ENCODE data around the gene TBC1D5.
"Not testable (repeated sequence)": the region's sequence is repeated elsewhere in the genome, so short reads cannot be mapped to it uniquely, and the experiment has no call there.

The TBC1D5 gene

GRCh38 chr3:17747890-17748247, 5.4 kb upstream of the TBC1D5 start:
- no peak for DNase-seq (ENCODE audit: low spot score)

- DNase-seq (ENCODE audit: low spot score) = no peak
These were observed 4.9 kb upstream of the TBC1D5 start for GRCh38 chr3:17747174-17747889.

DNA sequence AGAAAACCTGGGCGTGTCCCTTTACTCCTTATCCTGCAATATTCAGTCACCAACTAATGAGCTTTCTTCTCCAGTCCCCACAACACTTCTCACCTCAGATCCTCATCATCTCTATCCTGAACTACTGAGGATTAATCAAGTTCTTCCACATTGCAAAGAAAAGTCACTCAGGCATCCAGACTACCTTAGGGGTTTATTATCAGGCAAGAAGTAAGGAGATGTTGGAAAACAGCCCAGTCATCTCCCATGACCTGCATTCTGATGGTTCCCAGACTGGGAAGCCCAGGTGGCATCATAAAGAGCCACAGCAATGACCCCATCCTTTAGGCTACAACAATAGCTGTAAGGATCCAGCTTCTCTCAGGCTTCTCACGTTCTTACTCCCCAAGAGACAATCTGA, 3.5 kb upstream of the TBC1D5 start:
- DNase-seq (ENCODE audit: low spot score) = no peak

DNA sequence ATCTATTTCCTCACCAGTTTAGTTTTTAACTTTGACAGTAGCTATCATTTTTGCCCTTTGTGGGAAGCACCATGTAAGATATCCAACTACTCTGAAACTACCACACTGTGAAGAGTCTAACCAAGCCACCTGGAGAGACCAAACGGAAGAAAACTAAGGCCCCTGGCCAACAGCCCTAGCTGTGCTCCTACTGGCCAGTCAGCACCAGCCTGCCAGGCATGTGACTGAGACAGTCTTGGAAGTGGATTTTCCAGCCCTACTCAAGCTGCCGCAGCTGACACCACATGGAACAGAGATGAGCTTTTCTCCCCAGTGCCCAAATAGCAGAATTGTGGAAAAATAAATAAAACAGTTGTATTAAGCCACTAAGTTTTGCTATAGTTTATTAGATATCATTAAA, 2.9 kb upstream of the TBC1D5 start:
- DNase-seq (ENCODE audit: low spot score) = no peak

DNA sequence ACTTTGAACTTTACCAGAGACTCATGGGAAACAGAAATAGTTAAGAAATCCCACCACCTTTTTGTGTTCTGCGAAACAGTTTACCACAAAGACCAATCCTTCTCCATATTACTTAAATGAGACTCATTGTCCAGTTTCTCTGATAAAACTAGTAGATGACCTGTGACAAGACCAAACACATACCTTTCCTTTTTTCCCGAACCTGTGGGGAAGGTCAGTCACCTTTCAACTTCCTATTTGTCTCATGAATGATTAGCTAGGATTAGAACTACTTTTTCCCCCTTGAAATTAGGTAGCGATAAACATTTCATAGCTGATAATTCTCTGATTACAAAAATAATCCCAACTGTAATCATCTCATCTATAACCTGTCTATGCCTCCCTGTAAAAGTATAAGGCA, 2.3 kb upstream of the TBC1D5 start:
- DNase-seq (ENCODE audit: low spot score) = no peak

GRCh38 chr3:17743658-17743995, 1.2 kb upstream of the TBC1D5 start:
- no peak for DNase-seq (ENCODE audit: low spot score)

- no peak for DNase-seq (ENCODE audit: low spot score)
These were observed 638 bp upstream of the TBC1D5 start for GRCh38 chr3:17742880-17743657.

- peak; percentile 78 for DNase-seq (ENCODE audit: low spot score)
These were observed 770 bp downstream of the TBC1D5 start for GRCh38 chr3:17741621-17742101.

- peak; percentile 66 for DNase-seq (ENCODE audit: low spot score)
These were observed 1.7 kb downstream of the TBC1D5 start for GRCh38 chr3:17740721-17741141.

DNA sequence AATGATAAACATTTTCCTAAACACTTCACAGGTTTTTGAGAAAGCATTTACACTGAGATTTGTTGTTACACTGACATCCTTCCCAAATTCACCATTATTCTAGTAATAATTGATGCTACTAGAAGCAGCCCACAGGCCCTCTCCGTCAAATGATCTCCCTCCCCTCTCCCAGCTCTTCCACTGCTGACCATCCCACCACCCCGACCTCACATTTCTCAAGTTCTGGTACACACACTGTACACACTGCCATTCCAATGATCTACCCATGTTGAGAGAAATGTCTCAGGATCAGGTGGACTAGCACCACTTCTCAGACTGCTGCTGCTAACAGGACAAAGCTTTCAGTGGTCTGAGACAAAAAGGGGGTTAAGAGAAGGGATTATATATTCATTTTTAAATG, 3.5 kb downstream of the TBC1D5 start:
- DNase-seq (ENCODE audit: low spot score) = no peak

DNA sequence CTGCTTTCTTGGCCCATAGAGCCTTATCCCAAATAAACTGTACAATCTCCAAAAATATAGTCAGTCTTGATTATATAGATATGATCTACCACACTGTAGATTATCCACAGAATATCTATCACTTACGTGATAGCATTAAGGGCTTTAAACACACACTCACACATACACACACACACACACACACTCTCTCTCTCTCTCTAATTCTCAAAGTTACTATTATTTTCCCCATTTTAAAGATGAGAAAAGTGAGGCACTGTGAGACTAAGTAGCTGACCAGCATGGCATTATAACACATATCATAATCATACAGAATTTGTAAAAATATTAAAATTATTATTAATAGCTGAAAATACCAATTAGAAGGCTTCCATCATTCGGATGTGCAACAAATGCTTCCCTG, 4.2 kb downstream of the TBC1D5 start:
- DNase-seq (ENCODE audit: low spot score) = no peak

DNA sequence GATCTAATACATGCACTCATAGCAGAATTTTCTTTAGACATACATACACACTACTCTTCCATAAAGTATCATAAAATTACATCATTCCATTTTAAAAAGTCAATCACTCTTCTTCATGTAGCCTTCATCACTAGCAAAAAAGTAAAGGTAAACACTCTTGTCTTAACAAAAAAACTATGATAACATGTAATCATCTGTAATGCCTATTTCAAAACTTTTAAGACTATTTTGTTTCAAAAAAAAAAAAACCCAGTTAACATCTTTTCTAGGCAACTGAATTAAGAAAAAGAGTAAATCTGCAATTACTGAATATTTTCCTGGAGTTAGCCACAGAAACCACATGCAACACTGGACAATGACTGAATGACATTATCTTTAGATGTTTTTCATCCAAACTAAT, 4.8 kb downstream of the TBC1D5 start:
- DNase-seq (ENCODE audit: low spot score) = no peak

DNA sequence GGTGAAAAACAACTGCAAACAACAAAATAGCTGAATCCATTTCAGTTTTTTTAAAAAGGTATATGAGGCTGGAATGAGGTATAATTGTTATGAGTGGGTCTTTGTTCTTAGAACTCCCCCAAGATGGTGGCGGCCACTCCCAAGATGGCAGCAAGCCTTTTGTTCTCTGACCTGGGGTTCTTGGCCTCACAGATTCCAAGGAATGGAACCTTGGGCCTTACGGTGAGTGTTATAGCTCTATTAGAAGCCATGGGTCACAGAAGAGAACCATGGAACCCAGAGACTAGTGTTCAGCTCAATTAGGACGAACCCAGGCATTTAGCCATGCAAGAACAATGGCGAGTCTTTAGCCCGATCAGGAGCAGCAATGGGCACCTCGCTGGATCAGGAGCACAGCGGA, 7.1 kb downstream of the TBC1D5 start:
- DNase-seq (ENCODE audit: low spot score) = not testable (repeated sequence)

- no peak for DNase-seq (ENCODE audit: low spot score)
These were observed 8.7 kb downstream of the TBC1D5 start for GRCh38 chr3:17733768-17734167.

DNA sequence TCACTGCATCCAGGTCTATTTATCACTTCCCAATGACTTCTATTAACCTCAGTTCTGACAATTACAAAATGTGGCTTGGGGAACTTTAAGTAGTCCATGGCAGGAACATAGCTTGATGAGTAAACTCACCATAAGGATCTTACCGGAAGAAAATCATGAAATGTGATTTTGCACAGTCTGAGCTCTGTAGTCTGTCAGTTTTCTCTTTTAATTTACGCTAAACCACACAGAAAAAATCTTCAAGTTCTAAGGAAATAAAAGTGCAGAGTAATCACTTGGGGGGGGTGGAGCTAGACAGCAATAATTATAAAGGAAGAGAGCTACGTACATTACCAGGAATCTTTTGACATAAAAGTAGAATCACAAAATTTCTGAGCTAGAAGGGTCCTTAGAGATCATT, 9.2 kb downstream of the TBC1D5 start:
- no peak for DNase-seq (ENCODE audit: low spot score)

DNA sequence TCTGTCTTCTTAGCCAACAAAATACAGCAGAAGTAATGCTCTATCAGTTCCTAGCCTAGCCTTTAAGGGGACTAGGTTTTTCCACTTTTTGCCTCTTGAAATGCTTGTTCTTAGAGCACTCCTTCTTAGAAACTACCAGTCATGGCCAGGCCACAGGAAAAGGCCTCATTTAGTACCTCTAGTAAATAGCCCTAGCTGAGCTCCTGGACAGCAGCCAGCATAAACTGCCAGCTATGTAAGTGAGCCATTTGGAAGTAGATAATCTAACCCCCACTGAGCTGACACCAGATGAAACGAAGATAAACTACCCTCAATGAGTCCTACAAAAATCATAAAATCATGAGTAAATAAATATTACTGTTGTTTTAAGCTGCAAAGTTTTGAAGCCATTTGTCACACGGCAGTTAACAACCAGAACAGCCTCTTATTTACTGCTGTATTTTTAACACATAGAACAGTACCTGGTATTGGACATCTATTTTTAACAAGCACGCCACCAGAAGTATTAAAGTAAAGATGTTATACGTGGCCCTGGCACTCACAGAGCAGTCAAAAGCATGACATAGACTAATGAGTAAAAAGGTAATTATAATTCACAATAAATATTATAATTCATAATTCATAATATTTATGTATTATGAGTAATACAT, 12.0 kb downstream of the TBC1D5 start:
- DNase-seq (ENCODE audit: low spot score) = no peak

- no peak for DNase-seq (ENCODE audit: low spot score)
These were observed 16.1 kb downstream of the TBC1D5 start for GRCh38 chr3:17726313-17726712.

DNA sequence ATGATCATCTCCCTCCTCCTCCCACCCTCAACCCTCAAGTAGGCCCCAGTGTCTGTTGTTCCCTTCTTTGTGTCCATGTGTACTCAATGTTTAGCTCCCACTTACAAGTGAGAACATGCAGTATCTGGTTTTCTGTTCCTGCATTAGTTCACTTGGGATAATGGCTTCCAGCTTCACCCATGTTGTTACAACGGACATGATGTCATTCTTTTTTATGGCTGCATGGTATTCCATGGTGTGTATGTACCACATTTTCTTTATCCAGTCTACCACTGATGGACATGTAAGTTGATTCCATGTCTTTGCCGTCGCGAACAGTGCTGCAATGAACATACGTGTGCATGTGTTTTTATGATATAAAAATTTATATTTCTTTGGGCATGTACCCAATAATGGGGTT, 16.6 kb downstream of the TBC1D5 start:
- DNase-seq (ENCODE audit: low spot score) = not testable (repeated sequence)

- no peak for DNase-seq (ENCODE audit: low spot score)
These were observed 17.5 kb downstream of the TBC1D5 start for GRCh38 chr3:17724948-17725347.

- DNase-seq (ENCODE audit: low spot score) = no peak
These were observed 18.3 kb downstream of the TBC1D5 start for GRCh38 chr3:17724122-17724521.

DNA sequence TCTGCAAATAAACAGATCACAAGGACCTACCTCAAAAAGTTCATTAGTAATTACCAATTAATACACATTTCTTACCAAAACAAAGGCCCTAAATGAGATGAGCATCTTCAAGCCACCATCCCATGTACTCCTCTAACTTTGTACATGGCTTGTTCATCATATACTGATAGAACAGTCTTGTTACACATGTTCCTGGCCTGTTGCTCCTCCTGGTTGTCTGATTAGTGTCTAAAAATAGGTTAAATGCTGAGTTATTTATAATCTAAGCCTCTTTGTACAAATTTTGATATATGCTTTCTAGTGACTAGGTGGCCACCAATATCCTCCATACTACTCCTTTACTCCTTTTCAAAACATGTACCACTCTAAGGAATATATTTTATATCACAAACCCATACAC, 25.0 kb downstream of the TBC1D5 start:
- no peak for DNase-seq (ENCODE audit: low spot score)

DNA sequence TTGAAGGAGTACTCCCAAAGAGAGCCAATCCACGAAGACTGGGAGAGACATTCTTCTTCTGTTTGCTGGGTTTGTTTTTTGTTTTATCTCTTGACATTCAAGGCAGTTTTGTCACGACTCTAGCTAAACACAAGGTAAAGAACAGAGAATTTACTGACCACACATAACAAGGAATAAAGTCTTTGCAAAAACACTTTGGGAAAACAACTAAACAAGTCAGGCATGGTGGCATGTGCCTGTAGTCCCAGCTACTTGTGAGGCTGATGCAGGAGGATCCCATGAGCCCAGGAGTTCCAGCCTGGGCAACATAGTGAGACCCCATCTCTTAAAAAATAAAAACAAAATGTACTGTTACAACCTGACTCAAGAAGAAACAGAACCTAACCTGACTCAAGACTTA, 28.0 kb downstream of the TBC1D5 start:
- no peak for DNase-seq (ENCODE audit: low spot score)

GRCh38 chr3:17709236-17709810, 33.1 kb downstream of the TBC1D5 start:
- DNase-seq (ENCODE audit: low spot score) = no peak

Data from NAMALWA (cell line).